Tibial nerve (tissue), 3 donors: Measurements from ENCODE around the gene SPNS3.

Experiments used
- POLR2A ChIP-seq, 2 donors: fragments of 450-650 bp; IDR thresholded peaks; one replicate each; pipeline ENCODE4 v1.6.1; 2017; ENCODE audit warnings: antibody characterized with exemption in 2 of 2, mild to moderate bottlenecking in 2 of 2, moderate library complexity in 2 of 2
- TF ChIP-seq, protein P1 (sequence below), 5 experiments: fragments of 200-600 bp in 3 of 5; fragments of 450-650 bp in 2 of 5; sonication (generic) in 3 of 5; IDR thresholded peaks; one replicate each; pipeline ENCODE4 v1.5.1; 2016 to 2019; ENCODE audit warnings: antibody characterized with exemption in 5 of 5, mild to moderate bottlenecking in 3 of 5, moderate library complexity in 2 of 5

DNA sequence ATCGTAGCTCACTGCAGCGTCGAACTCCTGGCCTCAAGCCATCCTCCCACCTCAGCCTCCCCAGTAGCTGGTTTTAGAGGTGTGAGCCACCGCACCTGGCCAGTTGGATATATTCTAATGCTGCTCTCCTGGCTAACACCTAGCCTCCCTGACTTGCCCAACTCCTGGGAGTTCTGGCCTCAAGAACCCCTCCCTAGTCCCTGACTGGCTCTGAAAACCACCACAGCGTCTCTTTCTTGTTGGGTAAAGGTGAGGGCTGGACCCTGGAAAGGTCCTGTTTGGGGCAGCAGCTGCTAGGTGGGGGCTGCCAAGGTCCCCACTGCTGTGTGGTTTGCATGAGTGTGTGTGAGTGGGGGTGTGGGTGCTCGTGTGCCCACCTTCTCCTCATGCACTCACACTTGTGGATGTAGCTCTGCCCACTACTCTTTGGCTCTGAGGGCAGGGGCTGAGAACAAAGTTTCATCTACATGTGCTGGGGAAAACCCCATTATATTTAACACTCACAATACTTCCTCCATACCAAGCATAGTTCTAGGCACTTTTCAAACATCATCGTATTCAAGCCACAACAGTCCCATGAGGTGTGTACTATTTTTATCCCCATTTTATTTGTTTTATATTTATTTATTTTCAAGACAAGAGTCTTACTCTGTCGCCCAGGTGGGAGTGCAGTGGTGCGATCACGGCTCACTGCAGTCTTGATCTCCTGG lies 7.1 kb upstream of the SPNS3 start:
- TF ChIP-seq, protein P1, sequence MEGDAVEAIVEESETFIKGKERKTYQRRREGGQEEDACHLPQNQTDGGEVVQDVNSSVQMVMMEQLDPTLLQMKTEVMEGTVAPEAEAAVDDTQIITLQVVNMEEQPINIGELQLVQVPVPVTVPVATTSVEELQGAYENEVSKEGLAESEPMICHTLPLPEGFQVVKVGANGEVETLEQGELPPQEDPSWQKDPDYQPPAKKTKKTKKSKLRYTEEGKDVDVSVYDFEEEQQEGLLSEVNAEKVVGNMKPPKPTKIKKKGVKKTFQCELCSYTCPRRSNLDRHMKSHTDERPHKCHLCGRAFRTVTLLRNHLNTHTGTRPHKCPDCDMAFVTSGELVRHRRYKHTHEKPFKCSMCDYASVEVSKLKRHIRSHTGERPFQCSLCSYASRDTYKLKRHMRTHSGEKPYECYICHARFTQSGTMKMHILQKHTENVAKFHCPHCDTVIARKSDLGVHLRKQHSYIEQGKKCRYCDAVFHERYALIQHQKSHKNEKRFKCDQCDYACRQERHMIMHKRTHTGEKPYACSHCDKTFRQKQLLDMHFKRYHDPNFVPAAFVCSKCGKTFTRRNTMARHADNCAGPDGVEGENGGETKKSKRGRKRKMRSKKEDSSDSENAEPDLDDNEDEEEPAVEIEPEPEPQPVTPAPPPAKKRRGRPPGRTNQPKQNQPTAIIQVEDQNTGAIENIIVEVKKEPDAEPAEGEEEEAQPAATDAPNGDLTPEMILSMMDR (IDR thresholded peaks at IDR 0.05) = no peak
- no peak for TF ChIP-seq POLR2A (IDR thresholded peaks at IDR 0.05)
